HG03175 (cell line): ENCODE data around the gene TXNDC5.

Source experiments
- ATAC-seq: cut with Tn5 transposase; IDR thresholded peaks from one replicate; pipeline ENCODE4 v1.9.1; 2021; ENCODE audit warnings: mild to moderate bottlenecking, moderate library complexity; ENCODE audit not compliant: unreplicated experiment

TXNDC5 gene

DNA sequence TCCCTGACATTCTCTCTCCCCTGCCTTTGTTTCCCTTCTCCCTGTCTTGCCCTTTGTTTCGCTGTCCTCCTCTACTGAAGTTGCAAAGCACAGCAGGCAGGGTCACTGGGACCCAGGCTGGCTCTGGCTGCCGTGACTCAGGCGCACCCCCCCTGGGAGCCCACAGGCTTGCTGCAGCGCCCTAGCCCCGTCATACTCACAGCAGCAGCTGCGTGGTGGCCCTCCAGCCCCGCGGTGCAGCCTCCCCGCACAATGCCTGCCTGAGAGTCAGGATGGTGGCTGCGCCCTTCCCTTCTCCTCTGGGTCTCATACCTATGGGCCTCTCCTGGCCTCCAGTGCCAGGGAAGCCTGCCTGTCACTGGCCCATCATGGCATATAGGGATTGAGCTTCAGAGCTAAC lies 41.7 kb downstream of the TXNDC5 start:
- no peak for ATAC-seq

DNA sequence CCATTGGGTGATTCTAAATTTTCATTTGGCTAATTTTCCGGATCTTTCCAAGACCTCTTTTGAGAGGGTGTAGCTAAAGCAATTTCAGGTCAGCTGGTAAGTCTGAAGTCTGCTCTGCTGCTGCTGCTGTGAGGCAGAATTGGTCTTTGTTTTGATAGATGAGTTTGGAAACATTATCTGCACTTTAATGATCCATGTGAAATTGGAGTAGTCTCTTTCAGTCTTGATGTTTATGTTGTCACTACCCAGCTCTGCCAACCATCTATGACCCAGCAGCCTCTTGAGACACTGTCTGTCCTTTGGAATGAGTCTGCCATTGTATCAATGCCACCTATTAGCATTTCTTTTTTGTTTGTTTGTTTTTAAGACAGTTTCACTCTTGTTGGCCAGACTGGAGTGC lies 44.1 kb downstream of the TXNDC5 start:
- ATAC-seq, result no peak

DNA sequence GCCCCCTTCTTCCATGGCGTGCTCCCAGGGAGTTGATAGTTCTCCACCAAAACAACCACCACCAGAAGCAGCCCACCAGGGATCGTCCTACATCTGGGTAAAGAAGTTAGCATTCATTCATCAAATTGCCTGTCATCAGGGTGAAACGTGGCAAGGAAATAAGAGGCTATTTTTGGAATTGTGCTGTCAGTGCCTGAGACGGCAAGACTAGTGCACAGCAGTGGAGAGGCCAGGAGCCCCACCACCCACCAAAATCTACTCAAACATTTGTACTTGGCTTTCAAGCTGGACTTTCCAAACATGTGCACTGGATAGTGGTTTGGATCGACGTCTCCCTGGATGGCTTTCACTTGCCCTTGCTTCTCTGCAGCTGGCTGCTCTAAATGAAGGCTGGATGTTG lies 44.8 kb downstream of the TXNDC5 start:
- ATAC-seq, result no peak

DNA sequence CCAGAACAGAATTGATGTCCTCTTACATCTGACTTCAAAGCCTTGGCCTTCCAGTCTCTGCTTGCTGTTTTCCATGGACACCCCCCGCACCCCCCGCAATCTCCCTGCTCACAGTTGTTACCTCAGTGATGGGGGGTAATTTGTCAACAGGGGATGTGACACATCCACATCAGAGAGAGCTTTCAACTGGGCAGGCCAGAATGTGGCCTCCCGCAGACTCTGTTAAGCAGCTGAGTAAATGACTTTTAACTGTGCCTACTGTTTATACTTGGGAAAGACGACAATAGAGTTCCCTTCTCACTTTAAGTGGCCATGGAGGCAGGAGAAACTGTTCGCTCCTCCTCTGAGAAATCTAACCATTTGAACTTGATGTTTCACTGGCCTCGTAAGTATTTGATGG lies 51.0 kb downstream of the TXNDC5 start:
- no peak for ATAC-seq

- ATAC-seq, result no peak
Measured at GRCh38 chr6:7851780-7852179, 58.8 kb downstream of the TXNDC5 start.

DNA sequence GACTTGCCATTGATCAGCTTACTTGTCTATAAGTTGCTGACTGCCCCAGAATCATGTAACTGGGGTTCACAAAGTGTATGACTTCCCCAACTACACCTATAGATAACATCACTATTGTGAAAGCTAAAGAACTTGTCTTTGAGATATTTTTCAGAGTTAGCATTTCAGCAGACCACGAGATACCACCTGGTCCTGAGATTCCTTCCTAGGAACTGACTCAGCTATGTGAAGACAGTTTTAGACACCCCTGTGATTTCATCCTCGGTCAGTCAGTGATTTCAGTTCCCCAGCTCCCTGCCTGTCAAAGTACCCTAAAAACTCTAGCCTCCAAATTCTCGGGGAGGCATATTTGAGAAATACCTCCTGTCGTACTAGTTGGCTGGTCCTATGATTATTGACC lies 62.4 kb downstream of the TXNDC5 start:
- ATAC-seq, result no peak

- ATAC-seq, result no peak
Measured at GRCh38 chr6:7846966-7847818, 63.4 kb downstream of the TXNDC5 start.

- no peak for ATAC-seq
Measured at GRCh38 chr6:7841781-7842468, 68.7 kb downstream of the TXNDC5 start.

GRCh38 chr6:7836371-7837026 lies 74.1 kb downstream of the TXNDC5 start:
- no peak for ATAC-seq

- no peak for ATAC-seq
Measured at GRCh38 chr6:7833751-7834070, 76.9 kb downstream of the TXNDC5 start.

- ATAC-seq, result no peak
Measured at GRCh38 chr6:7832904-7833750, 77.5 kb downstream of the TXNDC5 start.
